HS-27A (cell line): ENCODE results near the gene TULP4.

Experiments
- DNase-seq: peaks from one replicate; pipeline ENCODE4 v3.0.0-alpha.2; 2012; ENCODE audit warnings: low read depth, missing footprints

Gene TULP4

GRCh38 chr6:158312165-158312564, at the start of gene TULP4:
Gene TULP4, plus strand, starts transcription at chr6:158312465. Its CDS starts 1,552 bp downstream, at chr6:158314017.
- DNase-seq = no peak

GRCh38 chr6:158262755-158263154, 49.5 kb upstream of the TULP4 start:
- no peak for DNase-seq

- no peak for DNase-seq
Observed at GRCh38 chr6:158264180-158264579, 48.1 kb upstream of the TULP4 start.

GRCh38 chr6:158266131-158266530, 46.1 kb upstream of the TULP4 start:
- no peak for DNase-seq

GRCh38 chr6:158268361-158269147, 43.7 kb upstream of the TULP4 start:
- DNase-seq = no peak

- DNase-seq = no peak
Observed at GRCh38 chr6:158269657-158270056, 42.6 kb upstream of the TULP4 start.

- no peak for DNase-seq
Observed at GRCh38 chr6:158270389-158271127, 41.7 kb upstream of the TULP4 start.

GRCh38 chr6:158272324-158272723, 39.9 kb upstream of the TULP4 start:
- DNase-seq = no peak

GRCh38 chr6:158278004-158278403, 34.3 kb upstream of the TULP4 start:
- DNase-seq = no peak

- DNase-seq = no peak
Observed at GRCh38 chr6:158279615-158280014, 32.6 kb upstream of the TULP4 start.

GRCh38 chr6:158283304-158283980, 28.8 kb upstream of the TULP4 start:
- no peak for DNase-seq

GRCh38 chr6:158284007-158284875, 28.0 kb upstream of the TULP4 start:
- DNase-seq = peak; percentile 43

- no peak for DNase-seq
Observed at GRCh38 chr6:158284876-158285655, 27.2 kb upstream of the TULP4 start.

GRCh38 chr6:158285656-158286021, 26.6 kb upstream of the TULP4 start:
- no peak for DNase-seq

GRCh38 chr6:158286413-158286812, 25.9 kb upstream of the TULP4 start:
- DNase-seq = no peak

- no peak for DNase-seq
Observed at GRCh38 chr6:158287047-158287446, 25.2 kb upstream of the TULP4 start.

GRCh38 chr6:158290040-158290439, 22.2 kb upstream of the TULP4 start:
- no peak for DNase-seq

- no peak for DNase-seq
Observed at GRCh38 chr6:158290659-158291058, 21.6 kb upstream of the TULP4 start.

- no peak for DNase-seq
Observed at GRCh38 chr6:158292016-158292415, 20.2 kb upstream of the TULP4 start.

GRCh38 chr6:158293122-158293521, 19.1 kb upstream of the TULP4 start:
- no peak for DNase-seq
